ENCODE results near the gene KCNQ1.

The KCNQ1 gene

DNA sequence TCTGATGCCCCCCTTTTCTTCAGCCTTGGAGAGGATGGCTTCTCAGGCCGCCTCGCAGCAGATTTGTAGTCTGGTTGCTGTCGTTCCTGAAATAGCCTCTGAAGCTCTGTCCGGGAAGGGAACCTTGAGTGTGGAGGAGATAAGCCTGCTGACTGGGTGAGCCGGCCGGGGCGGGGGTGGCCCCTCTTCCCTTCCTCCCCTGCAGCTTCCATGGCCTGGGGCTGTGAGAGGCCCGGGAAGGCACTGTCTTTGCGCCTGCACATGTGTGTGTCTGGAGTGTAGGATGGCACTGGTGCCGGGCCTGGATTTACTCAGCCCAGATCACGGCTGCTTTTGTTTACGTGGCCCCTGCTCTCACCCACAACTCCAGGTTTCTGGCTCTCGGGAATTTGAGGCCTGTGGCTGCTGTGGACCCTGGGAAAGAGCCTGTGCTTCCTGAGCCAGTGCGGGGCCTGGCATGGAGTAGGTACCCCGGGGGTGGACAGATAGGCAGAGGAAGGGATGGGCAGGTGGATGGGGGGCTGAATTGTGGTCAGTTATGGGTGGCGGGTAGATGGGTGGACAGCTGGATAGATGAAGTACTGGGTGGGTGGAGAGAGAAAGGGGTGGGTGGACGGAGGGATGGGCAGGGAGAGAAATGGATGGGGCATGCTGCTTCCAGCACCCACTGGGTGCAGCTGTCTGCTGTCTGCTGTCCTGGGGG, 16.6 kb downstream of the KCNQ1 start:
- no peak for DNase-seq (ENCODE audit: low read depth)

DNA sequence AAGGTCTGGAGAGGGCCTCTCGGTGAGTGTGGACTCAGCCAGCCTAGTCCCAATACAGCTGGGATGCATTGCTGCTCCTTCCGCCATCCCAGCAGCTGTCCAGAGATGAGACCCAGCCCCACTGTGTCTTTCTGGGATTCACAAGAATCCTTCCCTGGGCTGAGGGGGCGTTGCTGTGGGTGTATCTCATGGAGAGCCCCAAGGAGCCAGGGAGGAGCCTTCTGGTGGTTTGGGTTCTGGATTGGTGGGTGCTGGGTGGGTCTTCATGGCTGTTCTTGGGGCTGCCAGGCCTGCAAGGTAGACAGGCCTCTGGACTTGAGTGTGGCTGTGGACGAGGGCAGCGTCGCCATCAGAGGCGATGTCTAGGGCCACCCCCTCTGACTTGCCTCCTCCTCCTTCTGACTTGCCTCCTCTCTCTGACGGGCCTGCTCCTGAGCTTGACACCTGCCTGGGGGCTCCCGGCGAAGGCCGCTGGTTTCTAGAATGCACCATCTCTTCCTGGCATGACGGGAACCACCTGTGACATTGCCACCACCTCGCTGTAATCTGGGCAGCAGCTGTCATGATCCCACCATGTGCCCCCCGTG, 17.2 kb downstream of the KCNQ1 start:
- DNase-seq (ENCODE audit: low read depth) = no peak

DNA sequence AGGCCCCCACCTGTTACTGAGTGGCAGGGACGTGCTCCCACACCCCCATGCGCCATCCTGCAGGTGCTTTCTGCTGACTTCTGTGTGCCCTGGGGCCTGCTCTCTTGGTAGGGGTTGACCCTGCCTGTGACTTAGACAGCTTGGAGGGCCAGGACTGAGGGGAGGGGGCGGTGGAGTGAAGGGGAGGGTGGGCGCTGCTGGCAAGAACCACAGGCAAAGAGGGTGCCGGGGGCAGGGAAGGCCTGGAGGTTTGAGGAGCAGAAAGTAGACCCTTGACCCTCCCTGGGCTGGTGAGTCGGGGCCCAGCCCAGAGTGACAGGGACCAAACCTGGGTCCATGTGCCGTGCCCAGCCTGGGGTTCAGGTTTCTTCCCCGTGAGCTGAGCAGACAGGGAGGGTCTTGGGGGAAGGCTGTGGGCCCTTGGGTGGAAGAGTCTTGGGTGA, 17.8 kb downstream of the KCNQ1 start:
- no peak for DNase-seq (ENCODE audit: low read depth)

DNA sequence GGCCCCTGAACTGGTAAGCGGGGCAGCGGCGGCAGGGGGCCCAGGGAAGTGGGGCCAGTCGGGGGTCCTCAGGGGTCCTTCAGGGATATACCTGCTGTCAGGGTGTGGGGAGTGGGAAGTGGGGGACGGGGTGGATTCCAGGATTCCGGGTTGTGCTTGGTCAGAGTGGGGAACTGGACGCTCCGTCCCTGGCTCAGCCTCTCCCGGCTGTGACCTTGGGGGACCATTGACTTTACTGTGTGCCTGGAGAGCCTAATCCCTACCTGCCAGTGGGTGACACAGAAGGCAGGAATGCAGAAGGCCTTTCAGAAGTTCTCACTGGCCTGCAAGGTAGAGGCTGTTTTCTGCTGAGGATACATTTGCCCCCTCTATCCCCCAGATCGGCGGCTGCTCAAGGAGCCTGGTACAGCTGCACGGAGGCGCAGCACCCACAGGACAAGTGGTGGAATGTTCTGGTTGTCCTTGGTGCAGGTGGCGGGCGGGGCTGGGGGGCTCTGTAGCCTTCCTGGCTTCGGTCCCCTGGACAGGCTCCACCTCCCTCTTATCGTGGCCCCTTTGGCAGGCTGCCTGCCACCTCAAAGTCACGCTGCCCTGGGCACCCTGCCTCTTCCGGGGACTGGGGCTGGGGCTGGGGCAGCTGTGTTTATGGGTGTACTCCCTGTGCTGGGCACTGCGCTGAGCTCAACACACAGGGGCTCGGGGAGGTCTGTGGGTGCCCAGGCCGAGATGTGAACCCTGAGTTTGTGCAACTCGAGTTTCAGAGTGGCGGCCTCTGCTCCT, 18.4 kb downstream of the KCNQ1 start:
- no peak for DNase-seq (ENCODE audit: low read depth)

DNA sequence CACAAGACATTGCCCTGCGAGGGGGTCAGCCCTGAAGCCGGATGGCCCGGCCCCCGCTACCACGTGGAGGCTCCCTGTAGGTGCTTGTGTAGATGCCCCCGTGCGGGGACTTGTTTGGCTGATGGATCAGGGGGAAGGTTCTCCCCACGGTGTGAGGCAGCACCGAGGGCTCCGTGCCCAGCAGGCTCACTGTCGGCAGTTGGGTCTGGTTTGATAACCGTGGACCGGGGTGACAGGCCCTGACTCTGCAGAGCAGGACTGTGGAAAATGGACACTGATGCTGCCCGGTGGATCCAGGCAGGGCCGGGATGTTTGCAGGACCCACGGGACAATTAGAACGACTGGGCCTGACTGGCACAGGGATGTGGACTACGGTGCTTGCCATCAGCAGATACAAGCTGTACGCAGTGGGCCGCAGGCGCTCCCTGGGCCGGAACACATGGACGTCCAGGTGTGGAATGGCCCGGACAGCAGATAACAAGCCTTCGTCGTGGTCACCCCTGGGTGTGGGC, 19.0 kb downstream of the KCNQ1 start:
- no peak for DNase-seq (ENCODE audit: low read depth)

DNA sequence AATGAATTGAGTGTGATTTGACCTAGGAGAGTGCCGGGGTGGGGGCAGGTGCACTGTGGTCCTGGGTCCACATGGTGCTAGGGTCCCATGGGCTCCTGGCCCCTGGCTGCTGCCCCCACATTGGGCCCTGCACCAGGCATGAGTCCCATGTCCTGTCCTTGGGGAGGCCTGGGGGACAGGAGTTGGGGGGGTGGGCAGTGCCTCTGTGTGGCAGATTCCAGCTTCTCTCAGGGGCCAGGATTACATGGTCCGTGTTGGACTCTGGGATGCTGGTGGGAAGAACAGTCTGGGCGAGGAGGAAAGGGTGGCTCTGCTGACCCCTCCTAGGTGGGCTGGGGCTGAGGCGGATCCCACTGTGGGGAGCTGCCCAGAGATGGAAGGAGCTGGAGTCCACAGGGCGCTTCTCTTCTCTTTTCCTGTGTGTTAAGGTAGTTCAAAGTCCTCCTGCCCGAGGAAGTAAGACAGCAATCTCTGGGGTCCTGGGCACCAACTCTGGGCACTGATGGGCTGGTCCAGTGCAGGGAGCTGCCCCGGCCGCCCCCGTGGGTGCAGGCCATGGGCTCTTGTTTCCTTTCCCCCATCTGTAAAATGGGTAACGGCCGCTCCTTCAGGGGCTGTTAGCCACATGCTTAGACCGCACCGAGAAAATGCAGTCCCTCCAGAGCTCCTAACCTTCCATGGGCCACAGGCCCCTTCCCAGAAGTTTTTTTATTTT, 19.8 kb downstream of the KCNQ1 start:
- DNase-seq (ENCODE audit: low read depth) = no peak

DNA sequence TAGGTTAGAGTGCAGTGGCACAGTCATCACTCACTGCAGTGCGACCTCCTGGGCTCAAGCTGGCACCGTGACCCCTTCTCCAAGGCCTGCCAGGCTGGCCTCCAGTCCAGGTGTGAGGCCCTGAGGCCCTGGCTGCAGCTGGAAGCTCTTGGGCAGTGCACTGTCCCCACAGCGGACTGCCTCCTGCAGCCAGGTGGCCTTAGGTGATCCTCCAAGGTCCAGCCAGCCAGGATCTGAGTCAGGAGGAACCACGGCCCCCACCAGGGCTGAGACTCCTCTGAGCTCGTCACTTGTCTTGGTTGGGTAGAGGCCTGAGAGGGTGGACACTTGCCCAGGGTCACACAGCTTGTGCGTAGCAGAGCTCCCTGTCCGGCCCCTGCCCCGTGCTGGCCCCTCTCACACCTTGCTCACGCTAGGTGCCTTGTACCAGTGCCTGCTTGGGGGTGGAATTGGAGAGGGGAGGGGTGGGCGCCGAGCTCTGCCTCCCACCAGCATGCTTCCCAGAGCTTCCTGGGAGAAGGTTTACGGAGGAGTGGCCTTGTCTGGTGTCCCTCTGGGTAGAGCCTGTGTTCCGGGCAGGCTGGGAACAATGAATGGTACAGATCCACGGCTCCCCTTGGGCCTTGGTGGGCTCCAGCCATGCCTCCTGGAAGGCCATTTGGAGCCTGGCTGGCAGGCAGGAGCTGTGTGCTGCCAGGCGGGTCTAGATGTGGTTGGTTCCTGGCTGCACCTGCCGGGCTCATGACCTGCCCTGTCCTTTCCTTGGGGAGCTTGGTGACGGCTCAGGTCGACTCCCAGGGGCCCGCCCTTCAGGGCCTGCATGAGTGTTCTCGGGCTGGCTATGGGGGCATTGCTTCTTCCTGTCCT, 20.6 kb downstream of the KCNQ1 start:
- DNase-seq (ENCODE audit: low read depth) = no peak

DNA sequence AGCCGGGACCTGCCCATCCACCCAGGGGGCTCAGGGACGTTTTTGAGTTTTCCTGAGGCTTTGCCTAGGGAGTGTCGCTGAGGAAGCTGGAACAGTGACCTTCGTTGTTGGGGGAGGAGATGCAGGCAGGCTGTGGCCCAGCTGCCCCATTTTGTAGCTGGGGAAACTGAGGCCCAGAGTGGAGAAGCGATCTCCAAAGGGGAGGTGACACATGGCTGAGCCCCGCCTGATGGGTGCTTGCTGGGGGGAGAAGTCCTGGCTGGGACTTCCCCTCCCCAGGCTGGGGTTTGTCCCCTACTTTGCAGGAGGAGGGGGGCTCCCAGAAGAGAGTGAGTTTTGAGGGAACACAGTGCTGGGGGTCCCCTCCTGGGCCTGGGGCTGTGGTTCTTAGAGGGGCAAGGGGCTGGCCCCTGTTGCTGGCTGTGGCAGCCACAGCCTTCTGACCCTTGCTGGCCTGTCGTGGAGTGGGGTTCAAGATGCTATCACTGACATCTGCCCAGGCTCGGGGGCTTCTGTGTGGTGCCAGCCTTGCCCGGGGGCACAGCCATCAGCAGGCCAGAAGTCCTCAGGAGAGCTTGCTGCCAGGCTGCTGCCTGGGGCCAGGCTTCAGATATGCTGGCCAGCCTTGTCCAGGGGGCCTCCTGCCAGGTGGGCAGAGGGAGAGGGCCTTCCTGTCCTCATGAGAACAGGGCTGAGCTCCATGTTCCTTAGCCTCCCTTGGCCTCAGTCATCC, 21.4 kb downstream of the KCNQ1 start:
- no peak for DNase-seq (ENCODE audit: low read depth)

DNA sequence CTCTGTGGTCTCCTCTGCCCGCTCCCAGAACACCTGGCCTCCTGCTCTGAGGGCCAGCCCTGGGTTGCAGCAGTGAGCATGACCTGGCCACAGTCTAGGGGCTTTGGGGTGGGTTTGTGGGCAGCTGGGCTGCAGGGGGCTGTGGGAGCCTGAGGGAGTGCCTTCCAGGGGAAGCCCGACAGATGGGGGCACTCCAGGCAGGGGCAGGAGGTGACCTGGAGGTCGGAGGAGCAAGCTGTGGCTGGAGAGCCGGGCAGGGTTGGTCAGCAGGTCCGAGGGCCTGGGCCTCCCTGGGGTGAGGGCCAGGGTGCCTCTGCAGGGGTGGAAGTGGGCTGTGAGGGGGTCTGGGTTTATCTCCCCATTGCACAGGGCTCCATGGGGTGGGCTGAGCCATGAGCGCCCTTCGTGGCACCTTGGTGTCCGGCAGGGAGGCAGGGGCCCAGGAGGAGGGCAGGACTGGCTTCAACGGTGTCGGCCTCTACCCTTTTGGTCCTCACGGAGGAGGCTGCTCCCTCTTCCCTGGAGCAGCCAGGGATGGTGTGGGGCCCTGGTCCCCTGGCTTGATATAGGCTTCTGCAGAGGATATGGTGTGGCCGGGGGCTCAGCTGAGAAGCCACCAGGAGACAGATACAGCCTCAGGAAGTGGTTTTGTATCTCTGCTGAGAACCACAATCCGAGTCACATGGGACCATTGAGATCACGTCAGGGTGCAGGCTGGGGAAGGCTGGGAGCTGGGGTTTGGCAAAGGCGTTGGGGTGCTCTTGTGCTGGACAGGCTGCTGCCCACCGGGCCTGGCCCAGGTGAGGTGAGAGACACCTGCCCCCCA, 22.3 kb downstream of the KCNQ1 start:
- no peak for DNase-seq (ENCODE audit: low read depth)

DNA sequence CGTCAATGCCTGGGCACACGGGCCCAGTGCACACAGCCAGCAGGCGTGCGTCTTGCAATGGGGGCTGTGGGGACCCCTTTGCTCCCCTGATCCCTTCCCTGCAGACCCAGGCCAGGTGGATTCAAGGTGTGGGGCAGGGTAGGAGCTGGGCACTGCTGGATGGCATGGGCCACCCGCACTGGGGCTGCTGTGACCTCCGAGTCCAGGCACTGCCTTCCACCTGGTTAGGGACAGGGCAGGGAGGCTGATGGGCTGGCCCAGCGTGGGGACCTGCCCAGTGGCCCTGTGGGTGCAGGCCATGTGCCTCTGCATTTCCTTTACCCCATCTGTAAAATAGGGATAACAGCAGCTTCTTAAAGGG, 22.9 kb downstream of the KCNQ1 start:
- no peak for DNase-seq (ENCODE audit: low read depth)

DNA sequence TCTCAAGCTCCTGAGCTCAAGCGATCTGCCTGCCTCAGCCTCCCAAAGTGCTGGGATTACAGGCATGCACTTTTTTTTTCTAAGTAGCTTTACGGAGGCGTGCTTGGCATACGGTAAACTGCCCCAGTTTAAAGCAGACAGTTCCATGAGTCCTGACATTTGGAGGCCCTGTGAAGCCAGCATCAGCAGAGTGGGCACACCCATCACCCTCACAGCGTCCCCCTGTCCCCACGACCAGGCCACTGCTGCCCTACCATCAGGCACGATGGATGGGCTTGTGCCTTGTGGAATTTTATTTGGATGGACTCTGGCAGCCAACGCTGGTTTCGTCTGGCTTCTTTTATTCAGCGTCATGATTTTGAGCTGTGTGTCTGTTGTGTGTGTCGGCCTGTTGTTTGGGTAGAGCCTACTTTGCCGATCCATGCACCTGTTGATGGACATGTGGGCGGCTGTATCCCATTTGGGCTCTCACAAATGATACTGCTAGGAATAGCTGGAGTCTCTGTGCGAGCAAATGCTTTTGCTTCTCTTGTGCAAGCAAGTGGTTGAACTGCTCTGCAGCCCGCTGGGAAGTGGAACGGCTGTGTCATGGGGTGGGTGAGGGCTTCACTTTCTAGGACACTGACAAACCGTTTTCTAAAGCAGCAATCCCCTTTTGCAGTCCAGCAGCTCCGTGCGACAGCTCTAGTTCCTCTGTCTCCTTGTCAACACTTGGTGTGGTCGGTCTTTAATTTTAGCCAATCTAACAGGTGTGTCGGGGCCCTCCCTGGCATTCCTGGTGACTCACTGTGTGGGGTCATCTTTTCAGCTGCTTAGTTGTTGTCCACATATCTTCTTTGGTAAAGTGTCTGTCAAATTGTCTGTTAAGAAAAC, 23.8 kb downstream of the KCNQ1 start:
- DNase-seq (ENCODE audit: low read depth) = no peak

DNA sequence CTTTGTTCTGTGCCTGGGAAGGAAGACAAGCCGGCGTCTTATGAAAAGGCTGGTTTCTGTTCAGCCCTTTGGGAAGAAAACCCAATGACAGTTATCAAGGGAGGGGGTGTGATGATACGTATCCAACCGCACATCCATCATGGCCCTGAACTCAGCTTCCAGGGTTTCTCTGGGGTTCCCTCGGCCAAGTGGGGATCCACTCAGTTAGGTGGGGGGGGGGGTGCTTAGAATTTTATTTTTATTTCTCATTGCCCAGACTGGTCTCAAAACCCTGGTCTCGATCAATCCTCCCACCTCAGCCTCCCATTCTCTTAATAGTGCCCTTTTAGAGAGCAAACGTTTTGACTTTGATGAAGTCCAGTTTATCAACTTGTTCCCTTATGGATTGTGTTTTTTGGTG, 25.7 kb downstream of the KCNQ1 start:
- DNase-seq (ENCODE audit: low read depth) = no peak

DNA sequence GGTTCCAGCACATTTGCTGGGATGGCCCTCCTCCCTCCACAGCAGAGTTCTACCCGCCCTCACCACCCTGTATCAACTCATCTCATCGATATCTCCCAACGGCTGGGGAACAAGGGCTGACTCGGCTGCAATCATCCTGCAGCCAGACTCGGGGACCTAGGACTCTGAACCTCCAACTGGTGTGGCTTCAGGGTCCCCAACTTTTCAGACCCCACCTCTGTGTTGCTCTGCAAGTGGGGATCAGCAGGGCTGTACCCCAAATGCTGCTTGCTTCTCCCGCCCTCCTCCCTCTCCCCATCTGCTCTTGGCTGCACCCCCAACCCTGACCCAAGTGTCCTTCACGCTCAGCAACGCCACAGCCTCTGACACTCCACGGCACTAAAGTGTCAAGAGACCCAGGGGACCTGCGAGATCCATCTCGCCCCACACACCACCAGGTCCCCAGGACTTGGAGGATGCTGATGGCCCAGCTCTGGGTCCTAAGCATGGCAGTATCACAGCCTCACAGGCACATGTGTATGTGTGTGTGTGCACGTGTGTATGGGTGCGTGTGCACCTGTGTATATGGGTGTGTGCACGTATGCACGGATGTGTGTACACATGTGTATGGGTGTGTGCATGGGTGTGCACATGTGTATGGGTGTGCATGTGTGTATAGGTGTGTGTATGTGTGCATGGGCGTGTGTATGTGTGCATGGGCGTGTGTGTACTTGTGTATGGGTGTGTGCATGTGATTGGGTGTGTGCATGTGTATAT, 26.4 kb downstream of the KCNQ1 start:
- DNase-seq (ENCODE audit: low read depth) = no peak

DNA sequence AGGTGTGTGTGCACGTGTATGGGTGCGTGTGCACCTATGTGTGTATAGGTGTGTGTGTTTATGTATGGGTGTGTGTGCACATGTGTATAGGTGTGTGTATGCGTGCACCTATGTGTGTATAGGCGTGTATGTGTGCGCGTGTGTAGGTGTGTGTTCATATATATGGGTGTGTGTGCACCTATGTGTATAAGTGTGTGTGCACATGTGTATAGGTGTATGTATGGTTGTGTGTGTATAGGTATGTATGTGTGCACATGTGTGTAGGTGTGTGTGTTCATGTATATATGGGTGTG, 26.9 kb downstream of the KCNQ1 start:
- no peak for DNase-seq (ENCODE audit: low read depth)

DNA sequence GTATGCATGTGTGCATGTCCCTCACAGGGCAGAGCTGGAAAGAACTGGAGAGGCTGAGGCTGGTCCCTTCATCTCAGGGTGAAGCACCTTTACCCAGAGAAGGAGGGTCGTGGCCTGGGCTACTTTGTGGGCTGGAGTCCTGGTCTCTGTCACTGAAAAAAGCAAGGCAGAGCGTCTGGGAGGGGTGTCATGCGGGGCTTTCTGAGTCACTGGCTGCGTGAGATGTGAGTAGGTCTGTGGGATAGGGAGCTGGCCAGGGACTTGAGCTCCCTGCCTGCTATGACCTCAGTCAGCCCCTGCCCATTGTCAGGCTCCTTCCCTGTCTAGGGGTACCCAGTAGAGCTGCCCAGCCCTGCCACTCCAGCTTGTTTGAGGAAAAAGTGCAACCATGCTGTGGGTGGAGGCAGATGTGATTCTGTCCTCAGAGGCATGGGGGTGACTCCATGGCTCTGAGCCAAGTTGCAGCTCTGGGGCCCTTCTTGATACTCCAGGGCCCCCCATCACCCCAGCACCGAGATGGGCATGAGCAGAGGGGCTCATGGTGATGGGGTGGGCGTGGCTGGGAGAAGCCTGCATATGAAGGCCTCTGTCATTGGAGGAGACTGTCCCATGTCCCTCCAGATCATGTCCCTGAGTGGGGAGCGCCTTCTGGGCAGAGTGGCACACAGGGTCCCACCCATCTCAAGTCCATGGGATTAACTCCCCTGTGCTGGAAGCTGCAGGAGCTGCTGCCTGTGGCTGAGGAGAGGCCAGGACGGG, 27.8 kb downstream of the KCNQ1 start:
- DNase-seq (ENCODE audit: low read depth) = no peak

DNA sequence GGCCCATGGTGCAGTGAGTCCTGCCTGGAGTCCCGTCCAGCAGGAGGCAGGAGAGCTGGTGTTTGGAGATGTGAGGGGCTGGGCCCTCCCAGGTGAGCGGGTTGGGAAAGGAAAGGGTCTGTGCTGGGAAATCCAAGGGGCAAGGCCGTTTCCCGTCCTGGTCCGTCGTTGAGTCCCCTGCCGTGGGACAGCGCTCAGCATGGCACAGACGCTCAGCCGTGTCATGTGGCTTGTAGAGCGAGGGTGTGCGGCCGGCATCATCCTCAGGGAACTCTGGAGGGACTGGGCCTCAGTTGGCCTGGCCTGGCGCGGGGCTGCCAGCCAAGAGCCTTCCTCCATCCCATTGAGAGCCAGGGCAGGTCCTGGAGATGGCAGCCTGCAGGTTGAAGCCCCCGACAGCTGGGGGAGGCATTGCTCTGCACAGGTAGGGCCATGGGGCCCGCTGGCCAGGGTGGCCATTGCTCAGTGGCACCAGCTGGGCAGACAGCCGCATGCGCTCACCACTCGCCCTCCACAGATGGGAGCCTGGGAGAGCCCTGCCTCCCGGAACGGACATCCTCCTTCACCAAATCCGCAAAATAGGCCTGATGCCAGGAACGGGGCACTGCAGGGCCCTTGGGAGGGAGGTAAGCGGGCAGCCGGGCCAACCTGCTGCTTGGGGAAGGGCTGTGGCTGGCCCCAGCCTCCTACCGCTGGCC, 28.7 kb downstream of the KCNQ1 start:
- DNase-seq (ENCODE audit: low read depth) = no peak

Data from HS-5 (cell line).